Lower leg skin (tissue), 4 donors: ENCODE measurements around the gene MACROH2A2. TPM values are rescaled to one million over a fixed set of nuclear protein-coding genes. Genes with fewer than 3 reads are reported as not detected.
"Not testable (repeated sequence)": the region's sequence is repeated elsewhere in the genome, so short reads cannot be mapped to it uniquely, and the experiment has no call there.

Source experiments
- DNase-seq, 2 donors: peaks; one replicate each; pipeline ENCODE4 v3.0.0-alpha.2; 2019; ENCODE audit warnings: low spot score in 2 of 2
- H3K4me3 ChIP-seq: fragments of 200-600 bp; sonication (generic); 2 replicates; pipeline ENCODE4 v1.5.1; 2017; ENCODE audit warnings: mild to moderate bottlenecking, low read depth; ENCODE audit not compliant: poor library complexity, severe bottlenecking
- CTCF ChIP-seq, 3 donors: fragments of 450-650 bp; IDR thresholded peaks; one replicate each; pipeline ENCODE4 v1.5.1; 2016; ENCODE audit warnings: antibody characterized with exemption in 3 of 3, mild to moderate bottlenecking in 3 of 3, moderate library complexity in 2 of 3
- POLR2A ChIP-seq, 2 donors: fragments of 450-650 bp; IDR thresholded peaks; one replicate each; pipeline ENCODE4 v1.6.1; 2016 to 2017; ENCODE audit warnings: antibody characterized with exemption in 2 of 2, mild to moderate bottlenecking in 1 of 2, moderate library complexity in 1 of 2
- WGBS, 2 donors: methylation state at CpG; one replicate each; pipeline ENCODE4 v1.1.5; 2018; 5-methylcytosine and 5-hydroxymethylcytosine counted together
- intact Hi-C: fragments of 100-400 bp; cut with DNase I; formaldehyde crosslinking; loops from one replicate; pipeline ENCODE4 v1.15.0; 2023; ENCODE audit warnings: low total_unique reads
- total RNA-seq, 4 donors: library from RNA; depleted of rRNA; stranded (reverse); fragments of >200 nt; gene quantifications; one replicate each; pipeline ENCODE4 v1.1.0, GENCODE V29; 2016

Gene MACROH2A2
- total RNA-seq, 4 donors from 2014 or later, result 11.0 to 15.4 (median 12.8) TPM

- intact Hi-C loops, result no loop called here
- WGBS, 2 donors, result 1% methylated on average over 38 to 39 of the region's 39 CpGs
- TF ChIP-seq POLR2A (IDR thresholded peaks at IDR 0.05) (no peak), CTCF (IDR thresholded peaks at IDR 0.05) (peak in 1 of 3 donors; percentile 47)
- peak within 1 kb of the TSS; percentile 49 for H3K4me3 ChIP-seq
- DNase-seq, result peak; percentile 98 to 99
Measured at GRCh38 chr10:70146489-70147258, 94.0 kb downstream of the MACROH2A2 start, which contains the start of gene TYSND1. TSS of gene TYSND1 (minus strand) at chr10:70146700. CDS start at chr10:70146586, 114 bp downstream.

- 19 to 24% methylated on average over 2 of the region's 2 CpGs for WGBS, 2 donors
- intact Hi-C loops, result no loop called here
- no peak for DNase-seq
- TF ChIP-seq CTCF (IDR thresholded peaks at IDR 0.05) (no peak), POLR2A (IDR thresholded peaks at IDR 0.05) (no peak)
- no peak overlapping the region for H3K4me3 ChIP-seq
Measured at GRCh38 chr10:70147259-70147625, 94.6 kb downstream of the MACROH2A2 start.

GRCh38 chr10:70148516-70148915, 95.9 kb downstream of the MACROH2A2 start:
- intact Hi-C loops, result no loop called here
- no peak for DNase-seq
- TF ChIP-seq CTCF (IDR thresholded peaks at IDR 0.05) (no peak), POLR2A (IDR thresholded peaks at IDR 0.05) (no peak)
- H3K4me3 ChIP-seq, result no peak overlapping the region
- WGBS, 2 donors, result 90 to 93% methylated on average over 5 of the region's 5 CpGs

- WGBS, 2 donors, result 63 to 79% methylated on average over 3 of the region's 3 CpGs
- TF ChIP-seq POLR2A (IDR thresholded peaks at IDR 0.05) (no peak), CTCF (IDR thresholded peaks at IDR 0.05) (no peak)
- no peak for DNase-seq
- no peak overlapping the region for H3K4me3 ChIP-seq
- intact Hi-C loops, result no loop called here
Measured at GRCh38 chr10:70155255-70155838, 102.7 kb downstream of the MACROH2A2 start.

GRCh38 chr10:70158113-70158512, 105.5 kb downstream of the MACROH2A2 start:
- H3K4me3 ChIP-seq, result no peak overlapping the region
- intact Hi-C loops, result no loop called here
- 52 to 57% methylated on average over 2 of the region's 2 CpGs for WGBS, 2 donors
- DNase-seq, result no peak
- TF ChIP-seq CTCF (IDR thresholded peaks at IDR 0.05) (no peak), POLR2A (IDR thresholded peaks at IDR 0.05) (no peak)

- DNase-seq, H3K4me3 ChIP-seq, intact Hi-C loops: not testable (repeated sequence)
- 90 to 96% methylated on average over 3 of the region's 3 CpGs for WGBS, 2 donors
Measured at GRCh38 chr10:70159366-70159765, 106.7 kb downstream of the MACROH2A2 start.
